H9 (cell line): ENCODE measurements around the gene ANGPT4. TPM values are rescaled to one million over a fixed set of nuclear protein-coding genes. Genes with fewer than 3 reads are reported as not detected.

ENCODE experiments used
- DNase-seq: peaks from one replicate; pipeline ENCODE4 v3.0.0-alpha.2; 2017
- H2AFZ ChIP-seq: one replicate; pipeline ENCODE4 v1.6.1; 2013; ENCODE audit warnings: mild to moderate bottlenecking, low read length, control low read depth, moderate library complexity
- H2AK5ac ChIP-seq: 2 replicates; pipeline ENCODE4 v1.6.1; 2013; ENCODE audit warnings: low read length, control low read depth, mixed read lengths; ENCODE audit not compliant: insufficient read length
- H2BK120ac ChIP-seq: one replicate; pipeline ENCODE4 v1.6.1; 2013; ENCODE audit warnings: low read depth, mild to moderate bottlenecking, low read length, control low read depth, inconsistent platforms; ENCODE audit not compliant: poor library complexity, severe bottlenecking
- H2BK12ac ChIP-seq: 2 replicates; pipeline ENCODE4 v1.6.1; 2013; ENCODE audit warnings: low read length, control low read depth, mixed read lengths, low read depth; ENCODE audit not compliant: insufficient read length
- H2BK15ac ChIP-seq: 2 replicates; pipeline ENCODE4 v1.6.1; 2013; ENCODE audit warnings: low read depth, low read length, control low read depth
- H2BK20ac ChIP-seq: one replicate; pipeline ENCODE4 v1.6.1; 2013; ENCODE audit warnings: low read depth, mild to moderate bottlenecking, low read length, control low read depth, inconsistent platforms; ENCODE audit not compliant: poor library complexity, severe bottlenecking
- H2BK5ac ChIP-seq: 2 replicates; pipeline ENCODE4 v1.6.1; 2013; ENCODE audit warnings: low read length, control low read depth, mixed read lengths; ENCODE audit not compliant: insufficient read length
- H3K14ac ChIP-seq: 2 replicates; pipeline ENCODE4 v1.6.1; 2013; ENCODE audit warnings: low read length, control low read depth; ENCODE audit not compliant: insufficient read depth
- H3K18ac ChIP-seq: 2 replicates; pipeline ENCODE4 v1.6.1; 2013; ENCODE audit warnings: low read depth, mild to moderate bottlenecking, mixed read lengths, low read length, control low read depth; ENCODE audit not compliant: insufficient read length
- H3K23ac ChIP-seq: 2 replicates; pipeline ENCODE4 v1.6.1; 2013; ENCODE audit warnings: low read length, control low read depth, mixed read lengths, low read depth; ENCODE audit not compliant: insufficient read length
- H3K23me2 ChIP-seq: 2 replicates; pipeline ENCODE4 v1.6.1; 2013; ENCODE audit warnings: low read depth, mild to moderate bottlenecking, mixed read lengths, low read length, control low read depth; ENCODE audit not compliant: insufficient read length, poor library complexity, severe bottlenecking
- H3K27ac ChIP-seq: 2 replicates; pipeline ENCODE4 v1.5.1; 2013; ENCODE audit warnings: low read length, control low read depth, mixed read lengths, low read depth; ENCODE audit not compliant: insufficient read length
- H3K27me3 ChIP-seq: 2 replicates; pipeline ENCODE4 v1.6.1; 2013; ENCODE audit warnings: low read length, control low read depth, inconsistent platforms; ENCODE audit not compliant: insufficient read depth
- H3K4ac ChIP-seq: 2 replicates; pipeline ENCODE4 v1.6.1; 2013; ENCODE audit warnings: low read depth, mild to moderate bottlenecking, control low read depth, inconsistent platforms, low read length, moderate library complexity
- H3K4me1 ChIP-seq: 2 replicates; pipeline ENCODE4 v1.6.1; 2013; ENCODE audit warnings: low read length, control low read depth, inconsistent platforms; ENCODE audit not compliant: insufficient read depth
- H3K4me2 ChIP-seq: 2 replicates; pipeline ENCODE4 v1.6.1; 2013; ENCODE audit warnings: low read length, control low read depth, mixed read lengths; ENCODE audit not compliant: insufficient read length, insufficient read depth
- H3K56ac ChIP-seq: 2 replicates; pipeline ENCODE4 v1.6.1; 2013; ENCODE audit warnings: low read depth, mild to moderate bottlenecking, mixed read lengths, low read length, control low read depth; ENCODE audit not compliant: insufficient read length
- H3K79me1 ChIP-seq: 2 replicates; pipeline ENCODE4 v1.6.1; 2013; ENCODE audit warnings: low read depth, mild to moderate bottlenecking, moderate library complexity, low read length, control low read depth, inconsistent platforms; ENCODE audit not compliant: insufficient read depth, poor library complexity, severe bottlenecking
- H3K79me2 ChIP-seq: 2 replicates; pipeline ENCODE4 v1.6.1; 2013; ENCODE audit warnings: low read length, control low read depth, inconsistent platforms; ENCODE audit not compliant: insufficient read depth
- H3K9ac ChIP-seq: 2 replicates; pipeline ENCODE4 v1.6.1; 2013; ENCODE audit warnings: low read length, control low read depth, mixed read lengths; ENCODE audit not compliant: insufficient read length; ENCODE audit errors: extremely low read depth
- H3K9me3 ChIP-seq: one replicate; pipeline ENCODE4 v1.6.1; 2013; ENCODE audit warnings: low read depth, low read length, inconsistent platforms; ENCODE audit not compliant: control insufficient read depth
- H3T11ph ChIP-seq: one replicate; pipeline ENCODE4 v1.6.1; 2013; ENCODE audit warnings: mild to moderate bottlenecking, low read length, control low read depth, inconsistent platforms
- H4K20me1 ChIP-seq: one replicate; pipeline ENCODE4 v1.6.1; 2013; ENCODE audit not compliant: control insufficient read depth, insufficient read length, insufficient read depth
- H4K5ac ChIP-seq: 2 replicates; pipeline ENCODE4 v1.6.1; 2013; ENCODE audit warnings: low read depth, mild to moderate bottlenecking, mixed read lengths, low read length, control low read depth; ENCODE audit not compliant: insufficient read length
- H4K8ac ChIP-seq: replicated peaks from 2 replicates; pipeline ENCODE4 v1.6.1; 2013; ENCODE audit warnings: low read length, control low read depth, mixed read lengths, low read depth; ENCODE audit not compliant: insufficient read length
- H4K91ac ChIP-seq: 2 replicates; pipeline ENCODE4 v1.6.1; 2013; ENCODE audit warnings: low read depth, mild to moderate bottlenecking, moderate library complexity, mixed read lengths, low read length, control low read depth; ENCODE audit not compliant: insufficient read length
- H3K27ac Mint-ChIP-seq, 3 experiments: 2 replicates in 2 of 3; 3 replicates in 1 of 3; pipeline ENCODE4 v1.8.0; 2020 to 2021; ENCODE audit warnings: mixed read lengths in 3 of 3, mild to moderate bottlenecking in 1 of 3, moderate library complexity in 1 of 3
- H3K27me3 Mint-ChIP-seq: 2 replicates; pipeline ENCODE4 v1.8.0; 2021; ENCODE audit warnings: low read depth, mild to moderate bottlenecking, moderate library complexity, mixed read lengths
- H3K36me3 Mint-ChIP-seq, 3 experiments: 2 replicates in 2 of 3; 3 replicates in 1 of 3; pipeline ENCODE4 v1.8.0; 2020 to 2021; ENCODE audit warnings: low read depth in 3 of 3, mixed read lengths in 3 of 3; ENCODE audit not compliant: insufficient read depth in 1 of 3
- H3K4me1 Mint-ChIP-seq, 2 experiments: 2 replicates each; pipeline ENCODE4 v1.8.0; 2020; ENCODE audit warnings: mixed read lengths in 2 of 2
- H3K4me3 Mint-ChIP-seq, 2 experiments: 2 replicates in 1 of 2; 3 replicates in 1 of 2; pipeline ENCODE4 v1.8.0; 2020 to 2021; ENCODE audit warnings: mild to moderate bottlenecking in 2 of 2, mixed read lengths in 2 of 2, moderate library complexity in 1 of 2
- H3K9me3 Mint-ChIP-seq, 2 experiments: 2 replicates in 1 of 2; 3 replicates in 1 of 2; pipeline ENCODE4 v1.8.0; 2020; ENCODE audit warnings: mild to moderate bottlenecking in 2 of 2, mixed read lengths in 2 of 2, moderate library complexity in 1 of 2
- WGBS: extraction: QIAGEN DNeasy Blood & Tissue Kit; methylation state at CpG from one replicate; pipeline ENCODE4 v1.1.7; 2013; ENCODE audit warnings: missing lambda C conversion rate, low lambda C conversion rate, mixed read lengths; ENCODE audit not compliant: insufficient read length; ENCODE audit errors: extremely low coverage; 5-methylcytosine and 5-hydroxymethylcytosine counted together
- total RNA-seq: library from RNA; stranded (reverse); gene quantifications from 2 replicates; pipeline ENCODE4 v1.2.1, GENCODE V29; 2021
- TF ChIP-seq, protein P1 (sequence below): fragments of 200-600 bp; sonication (generic); conservative IDR thresholded peaks from 3 replicates; pipeline ENCODE4 v1.8.0; 2021; ENCODE audit warnings: antibody characterized with exemption, mild to moderate bottlenecking

ANGPT4 gene
- total RNA-seq, 1 experiment from 2014 or later: 0.11 TPM

DNA sequence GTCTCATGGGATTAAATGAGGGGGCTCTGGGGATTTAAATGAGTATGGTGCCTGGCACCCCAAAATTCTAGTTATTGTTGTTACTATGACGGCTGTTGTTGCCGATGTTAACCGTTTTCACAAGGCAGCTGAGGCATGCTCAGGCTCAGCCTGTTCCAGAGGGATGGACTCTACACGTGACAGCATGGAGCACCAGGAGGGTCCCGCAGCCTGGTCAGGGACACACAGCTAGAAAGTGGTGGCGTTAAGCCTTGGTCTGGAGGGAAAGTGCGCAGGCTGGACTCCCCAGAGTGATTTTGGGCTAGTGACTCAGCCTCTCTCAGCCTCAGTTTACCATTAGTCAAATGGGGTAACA is 75.7 kb downstream of the ANGPT4 start:
- no peaks in the 10 kb centered on the region for H3K79me2 ChIP-seq
- no peak overlapping the region for H2AFZ ChIP-seq

More for the DNA sequence above, 75.7 kb downstream of the ANGPT4 start:
- no peak overlapping the region for H4K5ac ChIP-seq
- no peak overlapping the region for H3K14ac ChIP-seq
- H3K9ac ChIP-seq: no peak overlapping the region
- Mint-ChIP-seq H3K36me3 (peaks cover 0 to 2% (median 0%) of the 10 kb centered on the region in 3 experiments; a peak in 3 of 7 replicates), H3K4me1 (peaks cover 15 to 19% of the 10 kb centered on the region in 2 experiments), H3K9me3 (peaks cover 0 to 3% of the 10 kb centered on the region in 2 experiments; a peak in 2 of 5 replicates), H3K27me3 (peaks cover 40% of the 10 kb centered on the region), H3K4me3 (peak overlapping the region; percentile 76 to 77), H3K27ac (no peak overlapping the region)
- DNase-seq: no peak
- H3K23me2 ChIP-seq: peaks cover 25% of the 10 kb centered on the region
- H3T11ph ChIP-seq: no peak overlapping the region
- no peak overlapping the region for H2BK15ac ChIP-seq
- no peak overlapping the region for H3K23ac ChIP-seq
- H4K91ac ChIP-seq: no peak overlapping the region
- no peaks in the 10 kb centered on the region for H3K79me1 ChIP-seq
- no peak overlapping the region for H3K4ac ChIP-seq
- H3K56ac ChIP-seq: no peak overlapping the region
- TF ChIP-seq, protein P1, sequence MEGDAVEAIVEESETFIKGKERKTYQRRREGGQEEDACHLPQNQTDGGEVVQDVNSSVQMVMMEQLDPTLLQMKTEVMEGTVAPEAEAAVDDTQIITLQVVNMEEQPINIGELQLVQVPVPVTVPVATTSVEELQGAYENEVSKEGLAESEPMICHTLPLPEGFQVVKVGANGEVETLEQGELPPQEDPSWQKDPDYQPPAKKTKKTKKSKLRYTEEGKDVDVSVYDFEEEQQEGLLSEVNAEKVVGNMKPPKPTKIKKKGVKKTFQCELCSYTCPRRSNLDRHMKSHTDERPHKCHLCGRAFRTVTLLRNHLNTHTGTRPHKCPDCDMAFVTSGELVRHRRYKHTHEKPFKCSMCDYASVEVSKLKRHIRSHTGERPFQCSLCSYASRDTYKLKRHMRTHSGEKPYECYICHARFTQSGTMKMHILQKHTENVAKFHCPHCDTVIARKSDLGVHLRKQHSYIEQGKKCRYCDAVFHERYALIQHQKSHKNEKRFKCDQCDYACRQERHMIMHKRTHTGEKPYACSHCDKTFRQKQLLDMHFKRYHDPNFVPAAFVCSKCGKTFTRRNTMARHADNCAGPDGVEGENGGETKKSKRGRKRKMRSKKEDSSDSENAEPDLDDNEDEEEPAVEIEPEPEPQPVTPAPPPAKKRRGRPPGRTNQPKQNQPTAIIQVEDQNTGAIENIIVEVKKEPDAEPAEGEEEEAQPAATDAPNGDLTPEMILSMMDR: no peak
- no peak overlapping the region for H3K27ac ChIP-seq
- no peak overlapping the region for H2BK5ac ChIP-seq
- no peak overlapping the region for H3K18ac ChIP-seq
- H3K27me3 ChIP-seq: no peaks in the 10 kb centered on the region; the same call in 1 of the 2 replicates
- no CpG with 5 or more reads among the region's 7 CpGs for WGBS
- no peak overlapping the region for H2BK12ac ChIP-seq
- no peak overlapping the region for H2BK20ac ChIP-seq
- H3K9me3 ChIP-seq: no peaks in the 10 kb centered on the region
- no peak overlapping the region for H2BK120ac ChIP-seq
- H3K4me2 ChIP-seq: no peak overlapping the region
- H3K4me1 ChIP-seq: no peaks in the 10 kb centered on the region; the same call in 1 of the 2 replicates
- no peak overlapping the region for H4K8ac ChIP-seq
- no peak overlapping the region for H2AK5ac ChIP-seq
- H4K20me1 ChIP-seq: no peaks in the 10 kb centered on the region
